Kidney epithelial cell (primary cell): ENCODE measurements around the gene FAN1. TPM values are rescaled to one million over a fixed set of nuclear protein-coding genes. Genes with fewer than 3 reads are reported as not detected.

Experiments used
- DNase-seq: peaks from one replicate; pipeline ENCODE4 v3.0.0-alpha.2; 2010; ENCODE audit warnings: low read depth
- H3K27me3 ChIP-seq: 2 replicates; pipeline ENCODE4 v1.6.0; 2011; ENCODE audit warnings: low read length; ENCODE audit not compliant: control insufficient read depth, insufficient read depth
- H3K36me3 ChIP-seq: 2 replicates; pipeline ENCODE4 v1.5.1; 2011; ENCODE audit warnings: low read length; ENCODE audit not compliant: control insufficient read depth, insufficient read depth
- H3K4me3 ChIP-seq: 2 replicates; pipeline ENCODE4 v1.5.1; 2011; ENCODE audit warnings: low read depth, mild to moderate bottlenecking, control low read depth, low read length
- CTCF ChIP-seq: IDR thresholded peaks from 2 replicates; pipeline ENCODE4 v1.5.1; 2011; ENCODE audit warnings: mild to moderate bottlenecking, moderate library complexity, low read length, control low read depth, inconsistent platforms; ENCODE audit not compliant: insufficient read depth, poor library complexity, severe bottlenecking
- total RNA-seq: library from RNA; depleted of rRNA; stranded (reverse); fragments of >200 nt; gene quantifications from 2 replicates; pipeline ENCODE4 v1.2.3, GENCODE V29; 2015

Gene FAN1
- total RNA-seq, 1 donor from 2014 or later = 12.1 TPM

- TF ChIP-seq CTCF = no peak
- H3K27me3 ChIP-seq = no peaks in the 10 kb centered on the region
- no peaks in the 10 kb centered on the region for H3K36me3 ChIP-seq
- DNase-seq = no peak
- no peak overlapping the region for H3K4me3 ChIP-seq
Observed at GRCh38 chr15:30896211-30896606, 7.5 kb upstream of the FAN1 start.

GRCh38 chr15:30901889-30902288 is 1.8 kb upstream of the FAN1 start:
- no peak for TF ChIP-seq CTCF
- no peak for DNase-seq
- Histone ChIP-seq H3K27me3 (no peaks in the 10 kb centered on the region), H3K36me3 (no peaks in the 10 kb centered on the region), H3K4me3 (no peak overlapping the region)

- no peak for DNase-seq
- no peak for TF ChIP-seq CTCF
- peaks cover 2% of the 10 kb centered on the region for H3K36me3 ChIP-seq
- no peak overlapping the region for H3K4me3 ChIP-seq
- H3K27me3 ChIP-seq = no peaks in the 10 kb centered on the region
Observed at GRCh38 chr15:30904812-30905211, 1.1 kb downstream of the FAN1 start.

- DNase-seq = no peak
- Histone ChIP-seq H3K27me3 (no peaks in the 10 kb centered on the region), H3K36me3 (peaks cover 2% of the 10 kb centered on the region), H3K4me3 (no peak overlapping the region)
- TF ChIP-seq CTCF = peak; percentile 59
Observed at GRCh38 chr15:30905821-30906220, 2.1 kb downstream of the FAN1 start.

GRCh38 chr15:30906366-30906765 is 2.7 kb downstream of the FAN1 start:
- no peak for DNase-seq
- no peak for TF ChIP-seq CTCF

GRCh38 chr15:30913761-30914160 is 10.0 kb downstream of the FAN1 start:
- TF ChIP-seq CTCF = no peak
- Histone ChIP-seq H3K27me3 (no peaks in the 10 kb centered on the region), H3K36me3 (peaks cover 2% of the 10 kb centered on the region), H3K4me3 (no peak overlapping the region)
- DNase-seq = no peak

More at GRCh38 chr15:30906366-30906765, 2.7 kb downstream of the FAN1 start:
- Histone ChIP-seq H3K4me3 (no peak overlapping the region), H3K36me3 (peaks cover 2% of the 10 kb centered on the region), H3K27me3 (no peaks in the 10 kb centered on the region)
